Astrocyte (in vitro differentiated cells and primary cell): ENCODE data around the gene NUCB2.

Experiments used
- CTCF ChIP-seq: IDR thresholded peaks from 2 replicates; pipeline ENCODE4 v1.5.1; 2011; ENCODE audit warnings: low read depth, mild to moderate bottlenecking, inconsistent platforms, low read length, moderate library complexity; ENCODE audit not compliant: insufficient read depth
- EZH2 ChIP-seq: IDR thresholded peaks from 2 replicates; pipeline ENCODE4 v1.6.1; 2012; ENCODE audit warnings: mild to moderate bottlenecking, low read length, inconsistent platforms; ENCODE audit not compliant: insufficient read depth

DNA sequence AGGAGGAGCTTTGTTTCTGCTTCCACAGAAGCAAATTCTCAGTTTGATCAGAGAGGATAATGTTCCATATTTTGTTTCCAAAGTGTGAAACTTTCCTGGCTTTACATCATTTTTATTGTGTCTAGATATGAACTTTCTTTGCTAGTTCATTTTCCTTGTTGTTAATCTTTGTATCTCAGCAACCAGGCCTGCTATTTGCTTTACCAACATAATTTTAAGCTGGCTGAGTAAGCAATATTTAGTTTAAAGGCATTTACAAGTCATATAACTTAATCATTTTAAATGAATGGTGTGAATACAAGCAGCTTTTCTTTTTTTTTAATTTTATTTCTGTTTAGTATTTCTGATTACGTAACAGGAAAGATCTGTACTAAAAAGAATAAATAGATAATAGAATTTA is 15.2 kb downstream of the NUCB2 start:
- TF ChIP-seq EZH2 (no peak), CTCF (no peak)
